Gastrocnemius medialis (tissue), 4 donors: ENCODE results near the gene AOC1.

Experiments
- POLR2A ChIP-seq, 2 donors: fragments of 450-650 bp; IDR thresholded peaks; one replicate each; pipeline ENCODE4 v1.6.1; 2017; ENCODE audit warnings: antibody characterized with exemption in 2 of 2, mild to moderate bottlenecking in 2 of 2, moderate library complexity in 2 of 2
- TF ChIP-seq, protein P1 (sequence below), 5 experiments: fragments of 450-650 bp in 3 of 5; fragments of 200-600 bp in 2 of 5; sonication (generic) in 2 of 5; IDR thresholded peaks in 4 of 5; conservative IDR thresholded peaks in 1 of 5; 1 replicate in 4 of 5; 2 replicates in 1 of 5; pipeline ENCODE4 v1.5.1; 2016 to 2019; ENCODE audit warnings: antibody characterized with exemption in 5 of 5, mild to moderate bottlenecking in 3 of 5, moderate library complexity in 3 of 5

DNA sequence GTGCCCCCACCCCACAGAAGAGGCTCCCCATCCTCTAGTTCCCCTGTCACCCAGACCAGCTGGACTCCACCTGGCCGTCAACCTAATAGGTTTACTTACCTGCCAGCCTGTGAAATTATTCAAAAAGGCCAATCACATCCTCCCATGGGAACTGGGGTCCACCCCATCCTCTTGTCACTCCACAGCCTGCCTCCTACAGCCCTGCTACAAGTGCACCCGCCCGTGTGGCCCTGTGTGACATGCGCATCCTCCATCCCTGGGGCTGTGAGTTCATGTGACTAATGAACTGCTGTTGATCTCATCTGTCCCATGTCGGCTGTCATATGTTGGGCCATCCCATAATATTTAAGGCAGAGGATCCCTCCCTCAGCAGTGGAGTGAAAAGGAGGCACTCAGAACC, 39.4 kb downstream of the AOC1 start:
- no peak for TF ChIP-seq POLR2A (IDR thresholded peaks at IDR 0.05)
- TF ChIP-seq, protein P1, sequence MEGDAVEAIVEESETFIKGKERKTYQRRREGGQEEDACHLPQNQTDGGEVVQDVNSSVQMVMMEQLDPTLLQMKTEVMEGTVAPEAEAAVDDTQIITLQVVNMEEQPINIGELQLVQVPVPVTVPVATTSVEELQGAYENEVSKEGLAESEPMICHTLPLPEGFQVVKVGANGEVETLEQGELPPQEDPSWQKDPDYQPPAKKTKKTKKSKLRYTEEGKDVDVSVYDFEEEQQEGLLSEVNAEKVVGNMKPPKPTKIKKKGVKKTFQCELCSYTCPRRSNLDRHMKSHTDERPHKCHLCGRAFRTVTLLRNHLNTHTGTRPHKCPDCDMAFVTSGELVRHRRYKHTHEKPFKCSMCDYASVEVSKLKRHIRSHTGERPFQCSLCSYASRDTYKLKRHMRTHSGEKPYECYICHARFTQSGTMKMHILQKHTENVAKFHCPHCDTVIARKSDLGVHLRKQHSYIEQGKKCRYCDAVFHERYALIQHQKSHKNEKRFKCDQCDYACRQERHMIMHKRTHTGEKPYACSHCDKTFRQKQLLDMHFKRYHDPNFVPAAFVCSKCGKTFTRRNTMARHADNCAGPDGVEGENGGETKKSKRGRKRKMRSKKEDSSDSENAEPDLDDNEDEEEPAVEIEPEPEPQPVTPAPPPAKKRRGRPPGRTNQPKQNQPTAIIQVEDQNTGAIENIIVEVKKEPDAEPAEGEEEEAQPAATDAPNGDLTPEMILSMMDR (IDR thresholded peaks at IDR 0.05 in 4 of 5, conservative IDR thresholded peaks at IDR 0.05 in 1 of 5) = no peak
